Measurements from ENCODE around the gene SMIM28.
"Not testable (repeated sequence)": the region's sequence is repeated elsewhere in the genome, so short reads cannot be mapped to it uniquely, and the experiment has no call there.

SMIM28 gene

GRCh38 chr6:138405816-138406413 is 28.2 kb downstream of the SMIM28 start:
- DNase-seq: no peak

GRCh38 chr6:138406443-138406842 is 28.7 kb downstream of the SMIM28 start:
- DNase-seq: no peak

GRCh38 chr6:138410048-138410735 is 32.5 kb downstream of the SMIM28 start:
- DNase-seq: no peak

- no peak for DNase-seq
Observed at GRCh38 chr6:138410972-138411880, 33.5 kb downstream of the SMIM28 start.

- DNase-seq: no peak
Observed at GRCh38 chr6:138415125-138415524, 37.4 kb downstream of the SMIM28 start.

GRCh38 chr6:138416206-138416605 is 38.5 kb downstream of the SMIM28 start:
- DNase-seq: no peak

GRCh38 chr6:138417493-138418117 is 39.9 kb downstream of the SMIM28 start:
- no peak for DNase-seq

GRCh38 chr6:138418118-138418742 is 40.5 kb downstream of the SMIM28 start:
- DNase-seq: no peak

- no peak for DNase-seq
Observed at GRCh38 chr6:138419766-138420165, 42.1 kb downstream of the SMIM28 start.

- DNase-seq: no peak
Observed at GRCh38 chr6:138420356-138420755, 42.7 kb downstream of the SMIM28 start.

GRCh38 chr6:138421089-138421488 is 43.4 kb downstream of the SMIM28 start:
- no peak for DNase-seq

- no peak for DNase-seq
Observed at GRCh38 chr6:138421608-138422007, 43.9 kb downstream of the SMIM28 start.

GRCh38 chr6:138422861-138423260 is 45.2 kb downstream of the SMIM28 start:
- DNase-seq: no peak

- no peak for DNase-seq
Observed at GRCh38 chr6:138424004-138424904, 46.5 kb downstream of the SMIM28 start.

GRCh38 chr6:138425256-138425655 is 47.6 kb downstream of the SMIM28 start:
- DNase-seq: not testable (repeated sequence)

- no peak for DNase-seq
Observed at GRCh38 chr6:138426500-138427123, 48.9 kb downstream of the SMIM28 start.

- no peak for DNase-seq
Observed at GRCh38 chr6:138427701-138428100, 50.0 kb downstream of the SMIM28 start.

- DNase-seq: no peak
Observed at GRCh38 chr6:138428944-138429598, 51.4 kb downstream of the SMIM28 start.

- DNase-seq: no peak
Observed at GRCh38 chr6:138429761-138430160, 52.1 kb downstream of the SMIM28 start.
